ENCODE results near the gene SERPINB7. TPM values are rescaled to one million over a fixed set of nuclear protein-coding genes. Genes with fewer than 3 reads are reported as not detected.

Gene SERPINB7
- polyA plus RNA-seq, 1 of the 3 experiments (the other 2 are of a cell fraction) = 99.5 TPM

GRCh38 chr18:63757541-63757940 is 17.7 kb upstream of the SERPINB7 start:
- Histone ChIP-seq H3K9me2 (no peaks in the 10 kb centered on the region), H3K4me1 (ENCODE audit: control insufficient read depth in 1 of 2, insufficient read depth in 2 of 2, low read depth in 1 of 2, low read length in 1 of 2) (no peaks in the 10 kb centered on the region), H3K27ac (ENCODE audit: low read depth in 2 of 2, low read length in 1 of 2) (no peak overlapping the region), H3K27me3 (ENCODE audit: insufficient read depth) (no peaks in the 10 kb centered on the region), H3K4me3 (ENCODE audit: low read depth in 2 of 2, low read length in 1 of 2) (no peak overlapping the region), H3K79me2 (ENCODE audit: insufficient read depth) (no peaks in the 10 kb centered on the region), H3K36me3 (replicated peaks in 1 of 2; ENCODE audit: control insufficient read depth in 1 of 2, insufficient read depth in 2 of 2, low read length in 1 of 2) (no peaks in the 10 kb centered on the region), H3K4me2 (no peak overlapping the region), H3K9me3 (no peaks in the 10 kb centered on the region), H4K20me1 (ENCODE audit: insufficient read depth) (no peaks in the 10 kb centered on the region), H3F3A (replicated peaks; ENCODE audit: insufficient read depth) (no peaks in the 10 kb centered on the region), H3K9ac (no peak overlapping the region), H2AFZ (ENCODE audit: low read depth) (no peak overlapping the region)
- TF ChIP-seq IRF3 (IDR thresholded peaks at IDR 0.05; ENCODE audit: low read depth, low read length) = no peak
- TF ChIP-seq, protein P1, sequence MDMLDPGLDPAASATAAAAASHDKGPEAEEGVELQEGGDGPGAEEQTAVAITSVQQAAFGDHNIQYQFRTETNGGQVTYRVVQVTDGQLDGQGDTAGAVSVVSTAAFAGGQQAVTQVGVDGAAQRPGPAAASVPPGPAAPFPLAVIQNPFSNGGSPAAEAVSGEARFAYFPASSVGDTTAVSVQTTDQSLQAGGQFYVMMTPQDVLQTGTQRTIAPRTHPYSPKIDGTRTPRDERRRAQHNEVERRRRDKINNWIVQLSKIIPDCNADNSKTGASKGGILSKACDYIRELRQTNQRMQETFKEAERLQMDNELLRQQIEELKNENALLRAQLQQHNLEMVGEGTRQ (IDR thresholded peaks at IDR 0.05; ENCODE audit: borderline replicate concordance, low read depth, low read length) = no peak
- CTCF ChIA-PET = no interaction called here
- POLR2A ChIA-PET = no interaction called here
- DNase-seq = no peak

- no peak overlapping the region for H3K4me3 ChIP-seq (ENCODE audit: low read depth in 2 of 2, low read length in 1 of 2)
- H3K79me2 ChIP-seq (ENCODE audit: insufficient read depth) = no peaks in the 10 kb centered on the region
- H3K27me3 ChIP-seq (ENCODE audit: insufficient read depth) = no peaks in the 10 kb centered on the region
- WGBS (ENCODE audit: low lambda C conversion rate) = 38% methylated on average over 3 of the region's 3 CpGs
- no peak for DNase-seq
- no peaks in the 10 kb centered on the region for H3K36me3 ChIP-seq (replicated peaks in 1 of 2; ENCODE audit: control insufficient read depth in 1 of 2, insufficient read depth in 2 of 2, low read length in 1 of 2)
- no peak overlapping the region for H3K27ac ChIP-seq (ENCODE audit: low read depth in 2 of 2, low read length in 1 of 2)
- H2AFZ ChIP-seq (ENCODE audit: low read depth) = no peak overlapping the region
- CTCF ChIA-PET = no interaction called here
- POLR2A ChIA-PET = no interaction called here
- no peaks in the 10 kb centered on the region for H3K9me3 ChIP-seq
- H3K9me2 ChIP-seq = no peaks in the 10 kb centered on the region
- no peak overlapping the region for H3K9ac ChIP-seq
- no peaks in the 10 kb centered on the region for H3F3A ChIP-seq (replicated peaks; ENCODE audit: insufficient read depth)
- H4K20me1 ChIP-seq (ENCODE audit: insufficient read depth) = no peaks in the 10 kb centered on the region
- 0 out of 4 replicates have a peak, but pooled peaks cover 0 to 4% of the 10 kb centered on the region in 2 experiments for H3K4me1 ChIP-seq (ENCODE audit: control insufficient read depth in 1 of 2, insufficient read depth in 2 of 2, low read depth in 1 of 2, low read length in 1 of 2)
- H3K4me2 ChIP-seq = no peak overlapping the region
- TF ChIP-seq FOXM1 (IDR thresholded peaks at IDR 0.05; ENCODE audit: low read depth) = no peak
- TF ChIP-seq, protein P1 (IDR thresholded peaks at IDR 0.05; ENCODE audit: borderline replicate concordance, low read depth, low read length) = no peak
- TF ChIP-seq, protein P2, sequence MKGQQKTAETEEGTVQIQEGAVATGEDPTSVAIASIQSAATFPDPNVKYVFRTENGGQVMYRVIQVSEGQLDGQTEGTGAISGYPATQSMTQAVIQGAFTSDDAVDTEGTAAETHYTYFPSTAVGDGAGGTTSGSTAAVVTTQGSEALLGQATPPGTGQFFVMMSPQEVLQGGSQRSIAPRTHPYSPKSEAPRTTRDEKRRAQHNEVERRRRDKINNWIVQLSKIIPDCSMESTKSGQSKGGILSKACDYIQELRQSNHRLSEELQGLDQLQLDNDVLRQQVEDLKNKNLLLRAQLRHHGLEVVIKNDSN (IDR thresholded peaks at IDR 0.05; ENCODE audit: borderline replicate concordance, low read depth) = no peak
- TF ChIP-seq POLR2AphosphoS5 (IDR thresholded peaks at IDR 0.05; ENCODE audit: low read depth, low read length) = no peak
- no peak for TF ChIP-seq MEF2A (IDR thresholded peaks at IDR 0.05; ENCODE audit: borderline replicate concordance, low read depth)
- no peak for TF ChIP-seq RXRA (IDR thresholded peaks at IDR 0.05; ENCODE audit: borderline replicate concordance, low read depth)
- no peak for TF ChIP-seq RAD21 (IDR thresholded peaks at IDR 0.05; ENCODE audit: low read length)
- no peak for TF ChIP-seq CTCF (IDR thresholded peaks at IDR 0.05)
- TF ChIP-seq TEAD4 (IDR thresholded peaks at IDR 0.05; ENCODE audit: borderline replicate concordance, insufficient read depth) = no peak
- no peak for TF ChIP-seq NRF1 (IDR thresholded peaks at IDR 0.05; ENCODE audit: low read depth, low read length)
- no peak for TF ChIP-seq EZH2phosphoT487 (IDR thresholded peaks at IDR 0.05; ENCODE audit: borderline replicate concordance, low read depth)
- no peak for TF ChIP-seq IRF3 (IDR thresholded peaks at IDR 0.05; ENCODE audit: low read depth, low read length)
- TF ChIP-seq, protein P3, sequence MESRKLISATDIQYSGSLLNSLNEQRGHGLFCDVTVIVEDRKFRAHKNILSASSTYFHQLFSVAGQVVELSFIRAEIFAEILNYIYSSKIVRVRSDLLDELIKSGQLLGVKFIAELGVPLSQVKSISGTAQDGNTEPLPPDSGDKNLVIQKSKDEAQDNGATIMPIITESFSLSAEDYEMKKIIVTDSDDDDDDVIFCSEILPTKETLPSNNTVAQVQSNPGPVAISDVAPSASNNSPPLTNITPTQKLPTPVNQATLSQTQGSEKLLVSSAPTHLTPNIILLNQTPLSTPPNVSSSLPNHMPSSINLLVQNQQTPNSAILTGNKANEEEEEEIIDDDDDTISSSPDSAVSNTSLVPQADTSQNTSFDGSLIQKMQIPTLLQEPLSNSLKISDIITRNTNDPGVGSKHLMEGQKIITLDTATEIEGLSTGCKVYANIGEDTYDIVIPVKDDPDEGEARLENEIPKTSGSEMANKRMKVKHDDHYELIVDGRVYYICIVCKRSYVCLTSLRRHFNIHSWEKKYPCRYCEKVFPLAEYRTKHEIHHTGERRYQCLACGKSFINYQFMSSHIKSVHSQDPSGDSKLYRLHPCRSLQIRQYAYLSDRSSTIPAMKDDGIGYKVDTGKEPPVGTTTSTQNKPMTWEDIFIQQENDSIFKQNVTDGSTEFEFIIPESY (IDR thresholded peaks at IDR 0.05; ENCODE audit: borderline replicate concordance, low read depth) = no peak
- no peak for TF ChIP-seq FOXJ3 (CRISPR knock-in tag; IDR thresholded peaks at IDR 0.05)
- no peak for TF ChIP-seq EP300 (IDR thresholded peaks at IDR 0.05; ENCODE audit: borderline replicate concordance in 1 of 2, low read depth in 1 of 2, low read length in 1 of 2)
- TF ChIP-seq ELF1 (IDR thresholded peaks at IDR 0.05) = no peak
- no peak for TF ChIP-seq JUND (IDR thresholded peaks at IDR 0.05)
- no peak for TF ChIP-seq CHD2 (IDR thresholded peaks at IDR 0.05; ENCODE audit: low read length, partially characterized antibody)
These were observed 16.5 kb upstream of the SERPINB7 start for GRCh38 chr18:63758615-63759240.

Measured in SK-N-SH (cell line).